GM18873 (cell line): ENCODE results near the gene LTBP1.

ENCODE experiments used
- ATAC-seq: cut with Tn5 transposase; IDR thresholded peaks from one replicate; pipeline ENCODE4 v1.9.1; 2021; ENCODE audit warnings: mild to moderate bottlenecking, moderate library complexity, moderate number of reproducible peaks; ENCODE audit not compliant: unreplicated experiment, low FRiP score

LTBP1 gene

DNA sequence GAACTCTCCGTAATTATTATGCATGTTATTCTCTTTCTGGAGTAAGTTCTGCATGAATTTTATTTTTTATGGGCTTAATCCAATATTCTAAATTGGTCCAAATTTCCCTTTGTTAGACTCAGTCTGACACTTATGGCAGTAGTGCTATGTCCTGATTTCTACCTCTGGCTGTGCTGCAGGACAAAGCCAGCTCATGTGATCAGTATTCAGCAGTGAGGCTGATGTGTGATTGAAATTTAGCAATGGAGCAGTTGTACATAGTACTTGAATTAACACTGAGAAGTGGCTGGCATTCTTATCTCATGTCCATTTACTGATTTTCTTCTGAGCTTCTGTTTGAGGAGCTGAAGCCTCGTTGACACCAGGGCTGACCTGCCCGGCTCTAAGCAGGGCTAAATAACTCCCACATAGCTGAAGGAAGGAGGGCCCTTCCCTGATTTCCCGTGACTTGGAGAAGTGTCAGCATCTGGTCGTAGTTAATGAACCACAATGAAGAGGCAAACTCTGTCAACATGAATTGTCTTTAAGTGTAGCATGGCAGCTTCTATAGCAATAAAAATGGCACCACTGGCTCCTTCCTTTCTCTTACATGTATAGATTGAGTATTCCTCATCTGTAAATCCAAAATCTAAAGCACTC is 370.7 kb downstream of the LTBP1 start:
- no peak for ATAC-seq

DNA sequence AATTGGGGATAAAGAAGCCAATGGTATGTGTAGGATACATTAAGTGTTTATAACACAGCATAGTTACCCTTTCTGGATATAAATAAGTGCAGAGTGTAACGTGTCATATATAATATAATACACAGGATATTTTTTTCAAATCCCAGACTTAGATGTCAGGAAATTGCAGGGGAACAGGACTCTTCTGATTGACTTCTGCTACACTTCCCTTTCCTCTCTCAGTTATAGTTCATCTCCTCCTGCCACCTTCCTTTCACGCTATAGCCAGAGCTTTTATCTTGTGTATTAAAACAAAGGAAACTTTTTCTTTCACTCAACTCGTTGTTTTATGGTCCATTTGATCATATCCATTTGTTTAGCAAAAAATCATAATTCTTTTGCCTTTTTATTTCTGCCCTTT is 371.7 kb downstream of the LTBP1 start:
- ATAC-seq = no peak

DNA sequence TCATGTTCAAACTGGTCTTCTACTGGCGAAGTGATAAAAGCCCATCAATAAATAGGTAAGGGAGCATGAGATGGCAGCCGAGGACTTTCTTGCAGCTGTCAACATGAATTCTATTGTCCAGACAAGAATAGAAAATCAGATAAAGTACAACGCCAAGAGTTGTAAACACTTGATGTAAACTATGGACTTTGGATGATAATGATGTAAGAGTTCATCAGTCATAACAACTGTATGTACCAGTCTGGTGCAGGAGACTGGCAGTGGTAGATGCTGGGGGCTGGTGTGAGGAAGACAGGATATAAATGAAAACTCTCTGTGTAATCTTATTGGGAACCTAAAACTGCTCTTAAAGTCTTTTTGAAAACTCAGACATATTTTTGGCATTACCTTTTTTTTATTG is 373.8 kb downstream of the LTBP1 start:
- no peak for ATAC-seq

DNA sequence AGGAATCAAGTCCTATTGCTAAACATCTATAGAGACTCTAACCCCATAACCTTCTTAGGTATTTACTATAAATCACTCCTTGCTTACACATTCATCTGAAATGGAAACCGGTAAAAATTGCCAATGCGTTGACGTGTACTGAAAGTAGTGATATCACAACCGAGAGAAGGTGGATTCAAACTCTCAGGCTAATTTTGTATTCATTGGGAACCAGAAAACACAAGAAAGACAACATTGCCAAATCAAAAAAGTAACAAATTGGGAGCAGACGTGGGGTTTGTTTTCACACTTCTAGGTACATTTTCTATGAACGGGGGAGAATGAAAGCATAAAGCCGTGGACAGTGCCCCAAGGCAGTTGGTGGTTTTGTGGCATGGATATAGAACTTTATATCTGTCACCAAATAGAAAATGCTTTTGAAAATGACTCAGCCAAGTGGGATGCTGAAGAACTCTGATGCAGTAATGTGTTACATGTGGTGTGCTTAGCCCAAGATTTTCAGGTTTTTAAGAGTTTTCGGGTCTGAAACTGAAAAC is 374.6 kb downstream of the LTBP1 start:
- ATAC-seq = no peak

DNA sequence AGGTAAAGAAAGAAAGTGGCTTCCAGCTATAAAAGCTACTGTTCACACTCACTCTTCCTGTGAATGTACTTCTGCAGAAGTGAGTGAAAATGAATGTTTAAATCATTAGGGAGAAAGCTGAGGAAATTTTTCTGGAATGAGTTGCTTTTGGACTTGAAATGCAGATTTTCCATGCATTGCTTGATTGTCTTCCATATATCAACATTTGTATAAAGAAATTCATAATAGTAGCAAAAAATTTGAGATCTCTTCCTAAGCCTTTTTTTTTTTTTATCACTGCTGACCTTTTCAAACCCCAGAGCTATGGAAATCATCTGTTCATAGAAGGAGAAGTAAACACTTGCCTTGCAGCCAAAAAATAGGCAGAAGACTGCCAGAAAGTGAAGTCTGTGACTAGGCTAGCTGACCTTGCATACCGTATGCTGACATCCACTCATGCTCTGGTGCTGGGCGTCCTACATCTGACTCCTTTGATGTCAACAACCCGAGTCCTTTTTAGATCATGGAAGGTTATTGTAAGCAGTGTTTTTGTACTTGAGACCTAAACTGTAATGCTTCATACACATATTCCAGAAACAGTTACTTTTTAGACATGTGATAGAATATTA is 375.2 kb downstream of the LTBP1 start:
- no peak for ATAC-seq

DNA sequence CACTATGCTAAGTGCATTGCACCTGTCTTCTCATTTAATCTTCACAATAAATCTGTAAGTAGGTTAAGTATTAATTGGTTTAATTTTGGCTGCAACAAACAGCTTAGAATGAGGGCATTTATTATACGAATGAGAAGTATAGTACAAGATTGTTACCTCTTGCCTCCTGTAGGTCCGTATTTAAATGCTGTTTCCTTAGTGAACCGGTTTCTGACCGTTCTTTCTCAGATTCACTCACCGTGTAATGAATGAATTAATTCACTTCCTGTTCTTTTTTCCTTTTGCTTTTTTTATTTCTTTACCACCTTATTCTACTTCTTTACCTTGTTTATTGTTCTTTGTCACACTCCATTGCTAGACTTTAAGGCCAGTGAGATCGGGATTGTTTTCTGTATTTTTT is 375.9 kb downstream of the LTBP1 start:
- ATAC-seq = no peak

DNA sequence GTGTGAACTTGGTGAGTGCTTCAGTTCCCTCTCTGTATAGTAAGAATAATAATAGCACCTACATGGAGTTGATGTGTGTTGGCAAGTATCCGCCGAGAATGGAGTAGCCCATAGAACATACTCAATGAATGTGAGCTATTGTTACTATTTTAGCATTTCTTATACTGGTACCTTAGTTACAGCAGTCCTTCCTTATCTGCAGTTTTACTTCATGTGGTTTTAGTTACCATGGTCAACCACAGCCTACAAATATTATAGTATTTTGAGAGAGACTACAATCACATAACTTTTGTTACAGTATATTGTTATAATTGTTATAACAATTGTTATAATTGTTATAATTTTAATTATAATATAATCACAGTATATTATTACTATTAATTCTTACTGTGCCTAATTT is 377.2 kb downstream of the LTBP1 start:
- ATAC-seq = no peak

DNA sequence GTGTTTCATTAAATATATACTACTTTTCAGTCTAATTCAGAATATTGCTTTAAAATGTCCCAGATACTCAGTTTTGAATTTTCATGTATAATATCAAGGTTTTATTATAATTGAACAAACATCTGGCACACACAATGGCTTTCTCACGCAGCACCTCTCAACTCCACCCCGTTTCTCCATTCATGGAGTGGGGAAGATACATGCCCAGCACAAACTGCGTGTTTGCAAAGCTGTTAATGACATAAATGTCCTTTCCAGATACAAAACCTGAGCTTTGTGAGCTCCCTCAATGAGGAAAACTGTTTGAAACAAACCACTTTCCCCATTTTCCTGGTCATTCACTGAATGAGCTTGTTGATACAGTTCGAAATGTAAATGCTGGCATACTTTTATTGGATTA is 379.3 kb downstream of the LTBP1 start:
- ATAC-seq = no peak

DNA sequence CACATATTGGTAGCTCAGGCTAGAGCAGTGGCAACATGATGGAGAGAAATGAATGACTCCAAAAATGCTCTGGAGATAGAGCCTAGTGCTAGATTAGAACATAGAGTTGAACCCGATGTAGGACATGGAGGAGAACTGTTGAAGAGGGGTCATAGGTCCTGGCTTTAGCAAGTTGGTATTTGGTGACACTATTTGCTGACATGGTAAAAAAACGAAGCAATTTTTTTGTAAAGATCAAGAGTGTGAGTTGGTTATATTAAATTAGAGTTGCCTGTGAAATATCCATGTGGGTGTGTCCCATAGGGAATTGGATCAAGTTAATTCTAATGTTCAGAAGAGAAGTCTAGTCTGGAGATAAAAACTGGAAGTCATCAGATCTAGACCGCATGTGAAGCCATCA is 386.7 kb downstream of the LTBP1 start:
- no peak for ATAC-seq

DNA sequence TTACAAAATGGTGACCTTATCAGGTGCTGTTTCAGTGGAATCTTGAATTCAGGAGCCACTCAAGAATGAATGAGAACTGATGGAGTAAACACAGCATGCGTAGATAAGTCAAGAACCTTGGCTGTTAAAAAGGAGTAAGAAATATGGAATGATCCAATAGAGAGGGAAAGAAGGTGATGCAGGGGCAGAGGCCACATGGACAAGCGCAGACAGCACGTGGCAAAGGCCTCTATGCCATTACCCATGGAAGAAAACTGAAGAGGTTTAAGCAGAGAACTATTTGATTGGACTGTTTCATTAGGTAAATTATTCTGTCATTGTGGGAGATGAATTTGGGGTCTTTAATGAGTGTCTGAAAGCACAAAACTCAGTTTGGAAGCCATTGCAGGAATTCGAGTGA is 387.3 kb downstream of the LTBP1 start:
- ATAC-seq = no peak

DNA sequence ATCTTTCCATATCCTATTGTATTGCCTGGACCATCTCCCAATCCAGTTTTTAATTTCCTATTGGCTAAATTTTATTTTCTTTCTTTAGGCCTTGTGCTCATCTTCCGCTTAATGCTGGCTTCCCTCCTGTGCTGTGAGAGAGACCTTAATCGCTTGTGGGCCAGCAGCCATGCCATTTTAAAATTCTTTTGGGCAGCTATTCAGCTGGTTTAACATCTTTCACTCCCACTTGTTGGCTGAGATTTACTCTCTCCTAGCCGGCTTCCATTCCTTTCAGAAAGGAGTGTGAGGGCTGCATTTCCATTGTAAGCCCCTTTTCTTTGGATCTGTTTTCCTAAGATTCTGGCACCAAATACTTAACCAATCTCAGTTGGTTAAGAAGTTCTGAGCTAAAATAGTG is 388.8 kb downstream of the LTBP1 start:
- ATAC-seq = no peak

DNA sequence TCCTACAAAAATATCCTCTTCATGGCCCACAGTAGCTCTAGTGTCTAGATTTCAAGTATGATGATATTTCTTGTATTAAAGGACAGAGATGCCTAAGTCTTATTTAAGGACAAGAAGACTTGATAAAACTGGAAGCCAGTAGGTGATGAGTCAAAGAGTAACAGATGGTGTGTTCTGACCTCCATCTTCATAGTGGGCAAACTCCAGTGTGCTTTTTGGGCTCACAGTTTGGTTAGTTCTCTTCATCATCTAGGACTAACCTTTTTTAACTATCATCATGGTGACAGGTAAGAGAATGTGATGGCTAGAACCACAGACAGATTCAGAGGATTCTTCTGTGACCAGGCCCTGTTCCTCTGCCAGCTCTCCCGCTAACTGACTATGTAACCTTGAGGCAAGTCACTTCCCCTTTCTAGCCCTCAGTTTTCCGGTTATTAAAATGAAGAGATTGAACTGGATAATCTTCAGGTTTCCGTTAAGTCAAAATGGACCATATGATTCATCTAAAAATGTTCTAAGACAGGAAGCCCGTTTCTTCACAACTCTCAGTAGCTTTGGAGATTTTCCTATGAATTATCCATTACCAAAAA is 389.4 kb downstream of the LTBP1 start:
- ATAC-seq = no peak

DNA sequence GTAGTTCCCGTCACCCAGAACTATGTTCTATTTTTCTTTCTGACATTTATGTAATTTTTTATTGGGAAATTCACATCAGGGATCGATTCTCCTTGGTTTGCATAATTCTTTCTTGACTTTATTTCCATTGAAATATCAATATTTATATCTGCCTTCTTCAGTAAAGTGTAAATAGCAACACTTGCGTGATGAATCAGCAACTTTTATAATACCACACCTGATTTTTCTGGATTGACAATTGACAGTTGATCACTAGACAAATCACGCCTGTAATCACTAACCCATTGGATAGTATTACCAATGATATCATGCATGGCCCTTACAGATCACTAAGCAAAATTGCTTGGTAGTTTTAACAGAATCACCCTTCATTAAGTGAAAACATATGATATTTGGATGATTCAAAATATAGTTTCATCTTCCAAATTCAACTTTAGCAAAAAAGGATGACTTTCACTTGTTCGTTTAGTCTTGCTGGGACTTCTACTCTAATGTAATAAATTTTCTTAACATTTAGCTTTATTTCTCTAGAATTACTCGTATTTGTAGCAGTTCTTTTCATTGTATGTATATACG is 390.7 kb downstream of the LTBP1 start:
- no peak for ATAC-seq

DNA sequence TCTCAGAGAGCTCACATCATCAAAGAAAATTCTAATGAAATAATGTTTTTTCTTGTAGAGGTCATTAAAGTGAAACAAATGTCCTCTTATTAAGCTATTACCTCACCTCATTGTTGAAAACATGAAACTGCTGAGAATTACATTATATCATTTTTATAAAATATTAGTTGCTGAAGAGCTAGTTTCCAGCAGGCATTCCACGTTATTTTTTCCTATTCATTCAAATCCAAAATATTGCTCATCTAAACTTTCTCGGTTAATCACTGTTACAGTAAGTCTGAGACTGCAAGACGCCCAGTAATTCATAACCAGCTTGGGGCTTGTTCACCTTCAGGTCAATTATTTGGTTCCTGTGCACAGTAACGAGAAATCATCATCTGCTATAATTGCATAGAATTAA is 391.2 kb downstream of the LTBP1 start:
- no peak for ATAC-seq

DNA sequence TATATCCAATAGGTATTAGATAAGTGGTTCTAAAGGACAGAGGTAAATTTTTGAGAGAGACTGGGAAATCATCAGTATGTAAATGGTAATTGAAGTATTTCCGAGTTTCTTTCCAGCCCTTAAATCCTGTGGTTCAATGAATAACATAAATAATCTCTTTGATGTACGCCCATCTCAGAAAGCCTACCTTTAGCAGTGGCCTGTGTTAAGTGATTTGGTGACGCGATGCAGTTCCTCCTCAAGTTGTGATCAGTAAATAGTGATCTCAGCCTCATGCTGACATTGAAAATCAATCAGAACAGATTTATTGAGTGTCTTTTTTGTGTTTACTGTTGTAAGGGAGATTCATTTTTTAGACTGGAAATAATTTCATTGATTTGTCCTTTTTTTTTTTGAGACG is 392.5 kb downstream of the LTBP1 start:
- no peak for ATAC-seq

DNA sequence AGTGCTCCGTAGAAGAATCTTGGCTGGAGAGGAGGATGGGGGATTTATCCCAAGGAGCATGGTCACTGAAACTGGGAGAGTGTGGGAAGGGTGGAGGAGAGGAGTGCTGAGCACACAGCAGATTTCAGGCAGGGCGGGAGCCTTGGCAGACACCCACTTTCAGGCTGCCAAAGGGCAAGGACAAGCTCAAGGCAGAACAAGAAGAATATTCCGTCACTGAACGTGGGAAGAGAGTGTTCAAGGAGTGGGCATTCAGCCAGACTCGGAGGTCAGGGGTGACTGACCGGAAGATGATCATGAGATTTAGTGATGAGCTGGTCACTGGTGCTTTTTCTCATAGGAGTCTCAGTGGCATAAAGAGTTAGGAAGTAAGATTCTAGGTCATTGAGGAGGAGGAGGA is 393.5 kb downstream of the LTBP1 start:
- no peak for ATAC-seq

DNA sequence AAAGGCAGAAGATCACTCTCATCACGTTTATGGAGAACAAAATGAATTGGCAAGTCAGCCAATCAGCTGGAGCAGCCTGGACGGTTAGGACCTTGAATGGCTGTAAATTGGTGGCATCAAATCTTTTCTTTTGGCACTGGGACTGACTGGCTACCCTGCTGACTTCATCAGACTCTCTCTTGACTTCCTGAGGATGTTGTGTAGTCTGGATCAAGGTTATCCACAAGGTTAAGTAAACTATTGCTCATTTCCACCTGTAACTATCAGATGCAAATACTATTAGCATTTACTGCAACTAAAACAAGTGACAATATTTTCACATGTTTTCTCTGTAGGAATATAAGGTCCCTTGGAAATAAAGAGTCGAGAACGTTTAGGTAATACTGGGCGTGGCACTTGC is 395.4 kb downstream of the LTBP1 start:
- ATAC-seq = no peak

DNA sequence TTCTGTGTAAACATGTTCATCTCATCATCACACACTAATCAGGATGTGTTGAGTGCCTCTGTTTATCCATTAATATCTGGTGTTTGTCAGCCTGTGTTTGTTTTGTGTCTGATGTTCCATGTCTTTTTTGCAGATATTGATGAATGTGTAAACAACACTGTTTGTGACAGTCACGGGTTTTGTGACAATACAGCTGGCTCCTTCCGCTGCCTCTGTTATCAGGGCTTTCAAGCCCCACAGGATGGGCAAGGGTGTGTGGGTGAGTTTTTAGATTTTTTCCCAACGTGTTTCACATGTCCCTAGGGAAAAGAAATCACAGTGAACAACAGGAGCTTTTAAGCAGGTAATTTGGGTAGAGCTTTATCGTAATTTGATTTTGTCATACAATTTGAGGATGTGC is 396.0 kb downstream of the LTBP1 start:
- no peak for ATAC-seq

DNA sequence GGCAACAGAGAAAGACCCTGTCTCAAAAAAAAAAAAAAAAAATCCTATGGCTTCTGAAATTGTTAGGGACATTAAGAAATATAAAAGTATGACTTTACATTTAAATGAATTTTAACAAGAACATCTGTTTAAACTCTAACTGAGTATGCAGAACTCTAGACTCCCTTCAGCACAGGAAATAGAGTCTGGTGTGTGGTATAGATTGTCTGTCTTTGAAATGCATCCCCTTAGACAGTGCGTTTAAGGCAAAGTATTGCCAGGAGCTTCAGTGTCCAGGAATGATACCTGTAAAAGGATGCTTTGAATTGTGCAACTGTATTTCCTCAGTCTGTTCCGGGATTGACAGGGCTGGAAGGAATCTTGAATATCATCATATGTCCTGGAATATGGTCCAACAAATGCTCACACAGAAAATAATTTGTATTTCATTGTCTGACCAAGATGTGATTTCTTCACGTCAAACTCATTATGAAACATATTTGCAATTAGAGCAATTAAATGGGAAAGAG is 396.7 kb downstream of the LTBP1 start:
- ATAC-seq = no peak

DNA sequence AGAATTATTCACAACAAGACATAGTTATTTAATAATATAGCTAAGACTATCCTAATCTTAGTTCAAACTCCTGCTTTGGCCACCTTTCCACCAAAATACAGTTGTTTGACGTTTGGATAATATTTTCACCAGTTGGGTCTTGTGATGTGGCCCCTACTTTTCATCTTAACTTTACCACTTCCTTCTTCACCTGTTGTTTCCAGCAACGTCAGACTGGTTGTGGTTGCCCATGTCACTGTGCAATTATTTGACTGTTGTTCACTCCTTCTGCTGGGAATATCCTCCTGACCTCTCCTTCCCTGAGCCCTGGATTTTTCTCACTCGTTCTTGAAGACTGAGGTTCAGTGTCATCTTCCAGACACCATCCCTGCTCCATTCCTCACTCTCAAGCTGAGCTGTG is 397.5 kb downstream of the LTBP1 start:
- ATAC-seq = no peak

DNA sequence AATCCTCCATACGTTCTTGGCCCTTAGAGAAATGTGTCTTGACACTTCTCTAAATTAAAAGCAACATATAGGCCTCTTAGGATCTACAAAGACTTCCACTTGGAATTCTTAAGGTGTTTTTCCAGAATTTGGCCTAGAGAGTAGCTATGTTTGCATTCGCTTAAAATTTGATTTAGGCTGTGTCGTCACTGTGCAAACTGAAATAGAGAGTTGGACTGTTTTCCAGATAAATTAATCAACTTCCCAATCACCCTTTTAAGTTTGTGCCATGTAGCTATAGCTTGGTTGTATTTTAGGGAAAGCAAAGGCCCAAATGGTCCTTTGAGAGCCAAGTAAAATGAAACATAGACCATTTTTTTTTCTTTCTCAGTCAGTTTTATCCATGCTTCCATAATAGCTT is 401.1 kb downstream of the LTBP1 start:
- no peak for ATAC-seq

DNA sequence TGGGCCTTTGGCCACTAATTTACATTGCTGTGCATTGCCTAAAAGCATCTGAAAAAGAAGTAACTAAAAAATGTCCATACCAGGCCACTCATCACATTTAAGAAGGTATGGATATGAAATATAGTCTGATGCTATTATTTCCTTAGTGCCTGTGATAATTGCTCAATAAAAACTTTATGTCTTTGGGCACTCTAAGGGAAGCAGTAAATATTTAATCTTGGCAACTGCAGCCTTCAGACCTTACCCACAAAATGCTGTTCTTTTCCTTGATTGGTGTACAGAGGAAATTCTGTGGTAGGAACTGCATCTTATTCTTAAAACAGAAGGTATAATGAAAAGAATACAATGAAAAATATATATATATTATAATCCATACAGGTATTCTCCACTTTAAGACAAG is 403.9 kb downstream of the LTBP1 start:
- ATAC-seq = no peak
